Spleen (tissue), 7 donors: ENCODE results near the gene FBXW7.

ENCODE experiments used
- CTCF ChIP-seq, 11 experiments: fragments of 200-600 bp in 7 of 11; fragments of 450-650 bp in 4 of 11; sonication (generic) in 4 of 11; IDR thresholded peaks in 8 of 11; conservative IDR thresholded peaks in 3 of 11; 1 replicate in 7 of 11; 2 replicates in 4 of 11; pipeline versions ENCODE4 v1.4.0 to v1.8.0; 2016 to 2021; ENCODE audit warnings: antibody characterized with exemption in 11 of 11, inconsistent platforms in 4 of 11, mild to moderate bottlenecking in 1 of 11
- POLR2A ChIP-seq, 3 donors: fragments of 450-650 bp; IDR thresholded peaks; one replicate each; pipeline ENCODE4 v1.5.1; 2017; ENCODE audit warnings: antibody characterized with exemption in 3 of 3, mild to moderate bottlenecking in 1 of 3
- POLR2AphosphoS5 ChIP-seq, 3 donors: sonication (generic); formaldehyde crosslinking; IDR thresholded peaks; one replicate each; pipeline ENCODE4 v1.5.1; 2017; ENCODE audit warnings: antibody characterized with exemption in 3 of 3
- donor health status: DM: no; HTN: no; CAD: no; lungs with moderate emphysema.
- donor health status: DM: no; HTN: no; CAD: no.
- donor health status: DM: no; HTN: no; CAD: no.

GRCh38 chr4:152456609-152457008 lies 79.3 kb downstream of the FBXW7 start:
- TF ChIP-seq CTCF (IDR thresholded peaks at IDR 0.05 in 8 of 11, conservative IDR thresholded peaks at IDR 0.05 in 3 of 11) (no peak), POLR2AphosphoS5 (IDR thresholded peaks at IDR 0.05) (no peak), POLR2A (IDR thresholded peaks at IDR 0.05) (no peak)
